ENCODE results near the gene CELF4.

DNA sequence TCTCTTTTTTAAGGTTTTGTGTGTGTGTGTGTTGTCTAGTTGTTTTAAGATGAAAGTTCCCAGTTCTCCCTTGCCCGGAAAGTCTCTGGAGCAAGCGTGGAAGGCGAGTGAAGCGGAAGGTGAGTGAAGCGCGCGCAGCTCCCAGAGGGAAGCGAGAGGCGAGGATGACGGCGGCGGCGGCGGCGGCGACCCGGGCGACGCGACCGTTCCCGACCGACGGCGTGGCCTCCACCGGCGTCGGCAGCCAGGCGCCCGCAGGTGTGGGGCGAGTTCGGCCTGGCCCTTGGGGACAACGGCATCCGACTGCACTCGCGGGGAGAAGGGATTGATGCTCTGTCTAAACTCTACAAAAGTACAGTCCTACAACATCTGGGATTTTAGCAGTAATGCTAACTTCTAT lies 321.9 kb downstream of the CELF4 start:
- TF ChIP-seq, protein P1, sequence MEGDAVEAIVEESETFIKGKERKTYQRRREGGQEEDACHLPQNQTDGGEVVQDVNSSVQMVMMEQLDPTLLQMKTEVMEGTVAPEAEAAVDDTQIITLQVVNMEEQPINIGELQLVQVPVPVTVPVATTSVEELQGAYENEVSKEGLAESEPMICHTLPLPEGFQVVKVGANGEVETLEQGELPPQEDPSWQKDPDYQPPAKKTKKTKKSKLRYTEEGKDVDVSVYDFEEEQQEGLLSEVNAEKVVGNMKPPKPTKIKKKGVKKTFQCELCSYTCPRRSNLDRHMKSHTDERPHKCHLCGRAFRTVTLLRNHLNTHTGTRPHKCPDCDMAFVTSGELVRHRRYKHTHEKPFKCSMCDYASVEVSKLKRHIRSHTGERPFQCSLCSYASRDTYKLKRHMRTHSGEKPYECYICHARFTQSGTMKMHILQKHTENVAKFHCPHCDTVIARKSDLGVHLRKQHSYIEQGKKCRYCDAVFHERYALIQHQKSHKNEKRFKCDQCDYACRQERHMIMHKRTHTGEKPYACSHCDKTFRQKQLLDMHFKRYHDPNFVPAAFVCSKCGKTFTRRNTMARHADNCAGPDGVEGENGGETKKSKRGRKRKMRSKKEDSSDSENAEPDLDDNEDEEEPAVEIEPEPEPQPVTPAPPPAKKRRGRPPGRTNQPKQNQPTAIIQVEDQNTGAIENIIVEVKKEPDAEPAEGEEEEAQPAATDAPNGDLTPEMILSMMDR (conservative IDR thresholded peaks at IDR 0.05): no peak
- no peak for TF ChIP-seq ZFX (IDR thresholded peaks at IDR 0.05)

All from C4-2B (cell line).